GM21528 (cell line): ENCODE data around the gene SLC25A22.

Experiments used
- ATAC-seq: cut with Tn5 transposase; IDR thresholded peaks from one replicate; pipeline ENCODE4 v1.9.1; 2021; ENCODE audit warnings: mild to moderate bottlenecking, moderate library complexity; ENCODE audit not compliant: unreplicated experiment, low FRiP score

The SLC25A22 gene

DNA sequence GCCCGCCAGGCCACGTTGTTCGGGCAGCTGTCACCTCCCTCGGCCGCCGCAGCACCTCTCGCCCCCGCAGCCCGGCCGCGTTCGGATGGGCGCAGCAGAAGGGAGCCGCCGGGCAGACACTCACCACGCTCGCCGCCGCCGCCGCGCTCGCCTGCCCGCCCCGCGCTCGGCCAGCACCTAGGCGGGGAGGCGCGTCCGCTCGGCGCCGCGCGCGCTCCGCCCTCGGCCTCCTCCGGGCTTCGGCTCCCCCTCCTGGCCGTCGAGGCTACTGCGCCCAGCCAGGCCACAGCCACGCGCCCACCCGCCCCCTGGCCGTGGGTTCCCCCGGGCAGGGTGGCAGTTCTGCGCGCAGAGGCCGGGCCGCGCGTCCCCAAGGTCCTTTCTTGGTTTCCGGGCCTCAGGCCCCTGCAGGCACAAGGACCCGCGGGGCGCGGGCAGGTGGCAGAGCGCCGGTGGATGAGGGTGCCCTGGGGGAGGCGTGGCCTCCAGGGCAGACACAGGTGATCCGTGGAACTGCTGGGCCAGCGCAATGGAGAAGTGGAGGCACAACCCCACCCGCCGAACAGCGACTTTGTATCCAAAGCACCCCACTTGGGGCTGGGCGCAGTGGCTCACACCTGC is at the start of gene SLC25A22:
TSS of gene SLC25A22 (minus strand) at position 189 of the 621 bp plus-strand sequence. CDS start 3,275 bp downstream, outside the sequence.
- ATAC-seq = peak; percentile 51

DNA sequence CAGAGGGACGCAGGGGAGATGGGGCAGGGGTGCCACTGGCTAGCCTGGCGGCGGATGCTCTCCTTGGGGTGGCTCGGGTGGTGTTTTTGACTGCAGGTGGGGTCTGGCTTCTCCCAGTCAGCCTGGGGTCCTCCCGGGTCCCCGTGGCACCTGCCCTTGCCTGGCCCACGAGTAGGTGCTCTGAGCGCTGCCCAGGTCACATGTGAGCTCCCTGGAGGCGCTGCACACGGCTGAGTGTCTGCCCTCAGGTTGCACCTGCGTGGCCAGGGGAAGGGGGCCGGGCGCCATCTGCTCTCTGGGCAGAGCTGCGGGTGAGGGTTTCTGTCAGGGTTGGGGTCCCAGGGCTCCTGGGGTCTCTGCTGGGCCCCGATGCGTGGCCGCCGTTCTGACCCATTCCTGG is 49.8 kb upstream of the SLC25A22 start:
- no peak for ATAC-seq

DNA sequence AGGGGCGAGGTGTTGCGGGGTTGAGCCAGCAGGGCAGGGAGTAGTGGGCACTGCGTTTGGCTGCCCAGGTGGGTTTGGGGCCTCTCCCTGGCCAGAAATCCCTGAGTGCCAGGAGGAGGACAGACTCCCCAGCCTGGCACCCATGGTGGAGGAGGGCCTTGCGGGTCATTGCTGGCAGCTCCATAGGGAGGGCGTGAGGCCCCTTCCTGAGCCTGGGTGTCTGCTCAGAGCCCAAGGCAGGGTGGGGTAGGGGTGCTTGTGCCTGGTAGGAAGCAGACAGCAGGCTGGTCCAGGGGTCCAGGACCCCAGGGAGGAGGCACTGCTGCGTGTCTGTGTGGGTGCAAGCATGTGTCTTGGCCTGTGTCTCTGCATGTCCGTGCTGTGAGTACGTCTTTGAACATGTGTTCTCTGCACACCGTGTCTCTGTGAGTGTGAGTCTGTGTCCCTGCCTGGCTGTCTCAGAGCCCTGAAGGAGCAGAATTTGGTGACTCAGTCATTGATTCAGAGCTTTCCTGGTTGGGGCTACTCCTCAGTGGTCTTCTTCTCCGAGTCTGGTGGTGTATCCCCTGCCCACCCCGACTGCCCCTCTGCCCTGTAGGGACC is 48.5 kb upstream of the SLC25A22 start:
- no peak for ATAC-seq

DNA sequence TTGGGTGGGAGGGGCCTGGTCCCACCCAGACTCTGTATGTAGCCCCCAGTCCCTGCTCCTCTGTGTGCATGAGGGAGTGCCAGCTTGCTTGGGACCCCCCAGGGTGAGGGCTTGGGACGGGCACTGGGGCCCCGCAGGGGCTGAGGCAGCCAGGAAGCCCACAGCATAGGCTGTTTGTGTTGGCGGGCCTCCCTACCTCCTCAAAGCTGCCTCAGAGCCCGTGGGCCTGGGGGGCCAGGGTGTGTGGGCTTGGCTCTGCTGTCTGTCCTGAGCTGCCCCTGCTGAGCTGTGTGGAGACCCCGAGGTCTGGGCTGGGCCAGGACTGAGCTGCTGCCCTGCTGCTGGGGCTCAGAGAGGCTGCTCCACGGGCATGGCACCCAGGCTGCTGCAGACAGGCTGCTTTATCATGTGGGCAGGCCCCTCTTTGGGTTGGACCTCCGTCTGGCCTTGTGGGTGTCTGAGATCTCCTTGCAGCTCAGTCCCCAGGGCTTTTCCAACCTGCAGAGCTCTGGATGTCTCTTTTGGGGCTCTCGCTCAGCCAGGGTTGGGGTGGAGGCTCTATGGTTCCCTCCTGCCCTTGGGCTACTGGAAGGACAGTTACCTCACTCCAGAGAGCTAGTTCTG is 47.9 kb upstream of the SLC25A22 start:
- no peak for ATAC-seq

DNA sequence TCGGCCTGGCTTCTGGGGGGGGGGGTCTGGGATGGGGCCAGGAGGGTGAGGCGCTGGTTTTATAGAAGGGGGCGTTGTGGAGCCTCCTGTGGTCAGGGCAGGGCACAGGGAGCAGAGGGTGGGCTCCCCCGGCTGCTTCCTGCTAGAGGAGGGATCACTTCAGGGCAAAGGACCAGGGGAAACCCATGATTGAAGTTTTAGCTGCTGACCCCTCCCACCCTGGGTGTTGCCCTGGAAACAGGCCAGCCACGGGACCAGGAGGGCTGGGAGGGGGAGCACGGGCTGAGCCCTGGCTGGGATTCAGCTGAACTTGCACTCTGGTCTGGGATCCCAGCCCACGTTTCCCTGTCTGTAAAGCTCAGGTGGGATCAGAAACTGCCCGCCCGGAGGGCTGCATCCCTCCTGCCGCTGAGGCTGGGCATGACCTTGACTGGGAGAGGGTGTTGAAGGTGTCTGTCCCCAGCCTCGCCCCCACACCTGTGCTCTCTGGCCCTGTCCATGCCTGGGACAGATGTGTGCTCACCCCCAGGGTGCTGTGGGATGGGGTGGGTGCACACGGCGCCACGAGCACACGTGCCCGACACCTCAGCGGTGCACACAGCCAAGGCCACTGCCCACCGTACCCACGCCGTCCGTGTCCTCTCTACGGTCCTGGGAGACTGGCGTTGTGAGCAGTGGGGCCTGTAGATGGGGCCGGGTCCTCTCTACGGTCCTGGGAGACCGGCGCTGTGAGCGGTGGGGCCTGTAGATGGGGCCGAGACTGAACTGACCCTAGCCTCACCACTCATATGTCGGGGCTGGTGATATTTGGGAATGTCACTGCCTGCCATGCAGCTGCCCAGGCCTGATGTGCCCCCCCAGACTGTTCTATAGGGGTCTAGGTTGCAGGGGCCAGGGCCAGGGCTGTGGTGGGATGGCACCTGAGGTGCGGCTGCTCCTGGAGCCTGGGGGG is 46.9 kb upstream of the SLC25A22 start:
- ATAC-seq = no peak

DNA sequence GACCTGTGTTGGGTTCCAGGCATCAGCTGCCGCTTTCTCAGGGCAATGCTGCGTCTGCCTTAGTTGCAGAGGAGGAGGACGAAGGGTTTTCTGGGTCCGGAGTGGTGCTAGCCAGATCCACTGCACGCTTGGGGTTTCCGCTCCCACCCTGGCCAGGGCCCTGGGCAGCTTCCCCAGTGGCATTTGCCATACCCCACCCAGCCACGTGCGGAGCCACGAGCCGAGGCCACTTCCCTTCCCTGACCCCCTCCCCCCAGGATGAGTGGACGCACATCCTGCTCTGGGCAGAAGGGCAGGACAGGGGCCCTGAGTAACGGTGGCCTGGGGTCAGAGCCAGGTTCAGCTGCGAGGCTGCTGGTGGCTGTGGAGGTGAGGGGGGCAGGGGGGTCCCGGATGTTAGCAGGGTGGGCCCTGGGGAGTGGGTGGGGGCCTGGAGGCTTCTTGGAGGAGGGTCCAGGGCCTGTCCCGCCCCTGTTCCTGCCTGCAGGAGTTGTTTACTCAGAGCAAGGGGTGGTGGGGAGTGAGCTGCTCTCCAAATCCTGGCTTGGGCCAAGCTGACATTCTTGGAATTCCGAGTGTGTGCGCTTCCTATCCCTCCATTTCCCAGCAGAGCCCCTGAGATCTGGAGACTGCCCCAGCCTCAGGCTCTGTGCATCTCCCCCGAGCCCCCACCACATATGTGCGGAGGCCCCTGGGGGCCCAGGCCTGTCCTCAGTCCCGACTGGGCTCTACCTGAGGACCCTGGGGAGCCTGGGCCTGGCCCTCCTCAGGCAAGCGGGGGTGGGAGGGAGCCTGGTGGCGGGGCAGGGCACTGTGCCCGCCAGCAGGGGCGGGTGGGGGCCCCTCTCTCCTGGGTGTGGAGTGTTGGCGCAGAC is 46.0 kb upstream of the SLC25A22 start:
- ATAC-seq = no peak

DNA sequence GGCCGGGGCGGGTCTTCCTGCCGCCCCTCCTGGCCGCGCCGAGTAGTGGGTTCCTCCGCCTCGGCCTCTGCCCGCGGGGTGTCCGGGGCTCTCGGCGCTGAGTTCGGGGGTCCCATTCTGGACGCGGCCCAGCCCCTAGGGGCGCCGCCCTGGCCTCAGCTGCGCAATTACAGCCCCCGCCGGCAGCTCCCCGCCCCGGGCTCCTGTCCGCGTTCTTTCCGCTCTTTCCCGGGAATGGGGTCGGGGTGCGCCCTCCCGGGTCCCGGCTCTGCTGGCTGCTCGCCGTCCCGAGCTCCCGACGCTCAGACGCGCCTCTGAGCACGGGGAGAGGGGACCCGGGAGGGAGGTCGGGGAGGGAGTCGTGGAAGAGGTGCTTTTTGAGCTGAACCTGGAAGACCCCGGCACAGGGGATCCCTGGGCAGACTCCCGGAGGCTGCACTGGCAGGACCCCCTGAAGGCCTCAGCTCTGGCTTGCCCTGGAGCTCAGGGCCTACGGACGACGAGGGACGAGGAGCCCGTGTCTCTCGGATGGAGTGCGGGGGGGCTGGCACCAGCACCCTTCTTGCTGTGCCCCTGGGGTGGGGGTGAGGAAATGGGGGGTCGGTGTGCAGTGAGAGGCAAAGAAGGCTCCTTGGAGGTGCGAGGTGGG is 45.1 kb upstream of the SLC25A22 start:
- ATAC-seq = peak; percentile 1

DNA sequence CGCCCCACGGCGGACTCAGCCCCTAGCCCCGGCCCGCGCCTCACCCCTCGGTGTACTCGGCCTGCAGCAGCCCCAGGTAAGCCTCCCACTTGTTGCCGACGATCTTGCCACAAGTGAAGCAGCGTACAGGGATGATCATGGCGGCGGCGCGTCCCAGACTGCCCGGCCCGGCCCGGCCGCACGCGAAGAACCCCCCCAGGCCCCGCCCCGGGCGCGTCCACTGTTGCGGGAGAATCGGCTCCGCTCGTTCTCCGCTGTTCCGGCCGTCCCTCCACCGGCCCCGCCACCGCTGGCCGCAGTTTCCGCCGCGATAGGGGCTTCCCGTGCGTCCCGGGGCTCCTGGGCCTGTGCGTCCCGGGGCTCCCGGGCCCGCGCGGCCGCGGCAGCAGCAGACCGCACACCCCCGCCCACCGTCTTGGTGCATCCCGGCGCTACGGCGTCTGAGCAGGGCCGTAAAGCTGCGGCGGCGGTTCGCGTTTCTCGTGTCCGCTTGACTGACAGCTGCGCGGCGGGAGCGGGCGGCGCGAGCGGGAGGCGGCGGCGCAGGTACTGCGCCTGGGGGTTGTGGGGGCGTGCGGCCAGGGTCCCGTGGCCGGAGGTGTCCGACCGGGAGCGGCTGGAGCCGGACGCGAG is 44.4 kb upstream of the SLC25A22 start, which contains the start of the genes POLR2L and TSPAN4:
TSS of gene POLR2L (minus strand) at position 160 of the 633 bp plus-strand sequence. CDS start at position 139, 21 bp downstream.
TSS of gene TSPAN4 (plus strand) at position 483 of the 633 bp plus-strand sequence. CDS start 7,453 bp downstream, outside the sequence.
- ATAC-seq = peak; percentile 57

DNA sequence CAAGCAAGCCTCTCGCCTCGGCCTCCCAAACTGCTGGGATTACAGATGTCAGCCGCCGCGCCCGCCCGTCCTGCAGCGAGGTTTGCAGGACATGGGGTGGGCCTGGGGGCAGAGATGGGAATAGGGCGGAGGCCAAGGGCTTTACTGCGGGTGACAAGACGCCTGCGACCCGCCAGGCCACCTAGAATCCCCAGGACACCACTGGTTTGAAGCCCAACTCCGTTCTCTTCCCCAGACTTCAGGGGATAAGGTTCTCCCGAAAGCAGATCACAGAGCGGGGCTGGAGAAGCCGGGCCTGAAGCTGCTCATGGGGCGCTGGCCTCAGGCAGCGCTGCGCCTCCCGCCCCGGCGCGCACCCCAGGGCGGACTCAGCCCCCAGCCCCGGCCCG is 43.9 kb upstream of the SLC25A22 start:
- peak; percentile 30 for ATAC-seq

DNA sequence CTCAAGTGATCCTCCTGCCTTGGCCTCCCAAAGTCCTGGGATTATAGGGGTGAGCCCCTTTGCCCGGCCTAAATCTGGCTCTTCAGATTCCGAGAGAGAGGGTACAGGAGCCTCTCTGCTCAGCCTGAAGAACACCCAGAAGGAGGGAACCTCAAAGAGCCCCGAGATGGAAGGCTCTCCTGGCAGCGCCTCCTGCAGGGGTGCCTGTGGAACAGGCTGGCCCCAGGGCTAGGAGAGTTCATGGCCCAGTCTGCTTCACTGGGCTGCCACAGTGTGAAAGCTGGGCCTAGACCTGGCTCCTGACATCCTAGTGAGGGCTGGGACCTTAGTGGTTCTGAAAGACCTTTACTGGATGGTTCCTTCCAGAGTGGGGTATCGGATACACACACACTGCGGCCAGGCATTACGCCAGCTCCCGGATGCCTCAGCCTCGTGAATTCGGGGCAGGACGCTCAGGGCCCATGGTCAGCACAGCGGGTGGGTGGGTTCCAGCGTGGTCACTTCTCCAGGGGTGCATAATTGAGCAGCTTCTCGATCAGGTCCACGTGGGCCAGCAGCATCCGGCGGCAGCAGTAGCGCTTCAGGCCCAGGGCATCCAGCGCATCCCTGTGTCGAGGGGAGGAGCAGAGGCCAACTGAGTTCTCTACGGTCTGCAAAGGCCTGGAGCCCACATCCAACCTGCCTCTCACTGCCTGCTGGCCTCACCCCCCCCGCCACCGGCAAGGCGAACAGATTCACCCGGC is 42.0 kb upstream of the SLC25A22 start:
- ATAC-seq = no peak

DNA sequence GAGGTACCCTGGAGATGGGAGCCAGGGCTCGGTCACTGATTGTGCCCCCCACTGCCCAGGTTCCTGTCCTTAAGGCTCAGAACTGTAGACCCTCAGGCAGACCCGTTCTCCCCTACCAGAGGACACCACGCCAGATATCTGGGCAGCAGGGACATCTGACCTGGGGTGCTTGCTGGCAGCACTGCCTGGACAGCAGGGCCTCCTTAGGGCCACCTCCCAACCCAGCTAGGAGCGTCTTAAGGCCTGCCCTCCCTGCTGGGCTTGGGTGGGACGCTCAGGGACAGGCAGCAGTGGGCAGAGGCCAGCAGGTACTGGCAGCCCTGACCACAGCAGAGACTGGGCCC is 41.2 kb upstream of the SLC25A22 start:
- ATAC-seq = no peak

DNA sequence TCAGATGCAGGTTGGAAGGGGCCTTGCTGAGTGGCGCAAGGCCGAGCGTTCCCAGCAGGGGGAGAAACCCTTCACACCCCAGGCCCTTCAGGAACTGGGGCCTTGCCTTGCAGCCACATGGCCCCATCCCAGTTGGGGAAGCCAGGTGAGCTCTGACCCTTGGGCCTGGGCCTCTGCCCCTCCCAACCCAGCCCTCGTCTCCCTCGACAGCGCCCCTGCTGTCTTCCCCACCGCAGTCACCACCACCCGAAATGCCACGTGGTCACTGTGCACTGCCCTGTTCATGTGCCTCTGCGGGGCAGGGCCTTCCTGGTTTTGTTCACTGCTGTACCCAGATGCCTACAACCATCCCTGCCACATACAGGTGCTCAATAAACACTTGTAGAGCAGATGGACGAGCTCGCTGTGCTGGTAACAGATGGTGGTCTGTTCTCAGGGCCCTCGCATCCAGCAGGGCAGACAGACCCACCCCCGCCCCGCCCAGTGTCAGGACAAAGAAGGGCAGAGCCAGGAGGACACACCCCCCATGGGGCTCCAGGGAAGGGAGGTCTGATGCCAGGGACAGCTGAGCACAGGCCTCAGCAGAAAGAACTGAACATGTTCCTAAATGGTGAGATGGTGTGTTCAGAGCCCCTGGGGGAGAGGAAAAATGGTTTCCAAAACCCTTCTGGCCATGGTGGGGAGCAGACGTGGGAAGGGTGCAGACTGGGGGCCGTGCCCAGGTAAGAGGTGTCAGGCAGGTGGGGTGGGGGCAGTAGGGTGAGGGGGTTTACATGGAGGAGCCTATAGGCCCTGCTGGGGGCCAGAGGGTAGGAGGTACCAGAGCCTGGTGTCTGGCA is 40.6 kb upstream of the SLC25A22 start:
- ATAC-seq = no peak

DNA sequence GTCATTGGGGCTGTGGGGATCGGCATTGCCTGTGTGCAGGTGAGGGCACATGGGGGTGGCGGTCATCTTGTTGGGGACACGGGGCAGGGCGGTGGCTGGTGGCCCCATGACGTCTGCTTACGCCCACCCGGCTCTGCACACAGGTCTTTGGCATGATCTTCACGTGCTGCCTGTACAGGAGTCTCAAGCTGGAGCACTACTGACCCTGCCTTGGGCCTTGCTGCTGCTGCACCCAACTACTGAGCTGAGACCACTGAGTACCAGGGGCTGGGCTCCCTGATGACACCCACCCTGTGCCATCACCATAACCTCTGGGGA is 39.9 kb upstream of the SLC25A22 start:
- ATAC-seq = no peak

DNA sequence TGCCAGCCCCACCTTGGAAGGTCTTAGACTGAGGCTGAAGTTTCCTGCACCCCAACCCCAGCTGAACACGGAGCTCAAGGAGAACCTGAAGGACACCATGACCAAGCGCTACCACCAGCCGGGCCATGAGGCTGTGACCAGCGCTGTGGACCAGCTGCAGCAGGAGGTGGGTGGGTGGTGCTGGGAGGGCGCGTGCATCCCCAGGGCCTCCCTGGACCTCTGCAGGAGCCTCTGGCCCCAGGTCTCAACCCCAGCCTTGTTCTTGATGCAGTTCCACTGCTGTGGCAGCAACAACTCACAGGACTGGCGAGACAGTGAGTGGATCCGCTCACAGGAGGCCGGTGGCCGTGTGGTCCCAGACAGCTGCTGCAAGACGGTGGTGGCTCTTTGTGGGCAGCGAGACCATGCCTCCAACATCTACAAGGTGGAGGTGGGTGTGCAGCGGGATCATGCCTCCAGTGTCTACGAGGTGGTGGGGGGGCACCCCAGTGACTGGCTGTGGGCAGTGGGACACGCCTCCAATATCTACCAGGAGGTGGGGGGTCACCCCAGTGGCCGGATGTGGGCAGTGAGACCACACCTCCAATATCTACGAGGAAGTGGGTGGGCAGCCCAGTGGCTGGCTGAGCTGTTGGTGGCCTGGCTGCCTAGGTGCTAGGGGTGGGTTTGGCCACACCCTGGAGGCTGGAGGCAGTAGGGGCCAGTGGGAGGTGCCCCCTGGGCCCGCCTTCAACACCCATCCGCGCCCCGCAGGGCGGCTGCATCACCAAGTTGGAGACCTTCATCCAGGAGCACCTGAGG is 39.3 kb upstream of the SLC25A22 start:
- ATAC-seq = no peak

DNA sequence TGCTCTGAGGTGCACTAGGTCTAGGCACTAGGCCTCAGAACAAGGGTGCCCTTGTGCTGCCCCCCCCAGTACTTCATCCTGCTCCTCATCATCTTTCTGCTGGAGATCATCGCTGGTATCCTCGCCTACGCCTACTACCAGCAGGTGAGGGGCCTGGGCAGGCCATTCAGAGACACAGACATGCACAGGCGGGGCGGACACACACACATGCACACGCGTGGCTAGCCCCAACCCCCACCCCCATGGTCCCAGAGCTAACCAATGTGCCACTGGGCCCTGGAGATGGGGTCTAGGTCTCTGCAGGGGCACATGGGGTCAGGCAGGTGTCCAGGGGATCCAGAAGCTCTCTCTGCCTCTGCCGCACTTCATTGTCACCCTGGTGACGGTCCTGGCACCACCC is 38.6 kb upstream of the SLC25A22 start:
- no peak for ATAC-seq

DNA sequence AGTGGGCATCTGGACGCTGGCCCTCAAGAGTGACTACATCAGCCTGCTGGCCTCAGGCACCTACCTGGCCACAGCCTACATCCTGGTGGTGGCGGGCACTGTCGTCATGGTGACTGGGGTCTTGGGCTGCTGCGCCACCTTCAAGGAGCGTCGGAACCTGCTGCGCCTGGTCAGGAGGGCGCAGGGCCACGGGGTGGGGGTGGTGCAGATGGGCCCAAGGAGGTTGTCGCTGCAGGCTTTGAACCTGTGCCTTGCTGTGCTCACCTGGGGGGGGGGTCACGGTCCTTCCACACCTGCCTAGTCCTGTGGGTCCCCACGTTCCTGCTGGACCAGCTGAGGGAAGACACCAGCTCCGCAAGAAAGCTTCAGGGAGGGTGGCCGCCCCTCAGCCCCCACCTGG is 38.2 kb upstream of the SLC25A22 start:
- ATAC-seq = no peak
